GM23338 (cell line): ENCODE data around the gene ETV6. TPM values are rescaled to one million over a fixed set of nuclear protein-coding genes. Genes with fewer than 3 reads are reported as not detected.

ENCODE experiments used
- ATAC-seq: fragments of 200-7000 bp; cut with Tn5 transposase; 3 replicates; pipeline ENCODE4 v1.9.1; 2020
- DNase-seq: peaks from one replicate; pipeline ENCODE4 v3.0.0-alpha.2; 2015; ENCODE audit warnings: low spot score
- H2AFZ ChIP-seq: fragments of 200-600 bp; sonication (generic); 2 replicates; pipeline ENCODE4 v1.8.0; 2016; ENCODE audit warnings: antibody characterized with exemption, mild to moderate bottlenecking, moderate library complexity
- H3F3A ChIP-seq: fragments of 200-600 bp; sonication (generic); replicated peaks from 2 replicates; pipeline ENCODE4 v1.8.0; 2017; ENCODE audit warnings: antibody characterized with exemption, mixed run types, low read depth
- H3K27ac ChIP-seq: fragments of 200-600 bp; sonication (generic); 2 replicates; pipeline ENCODE4 v1.6.1; 2016; ENCODE audit warnings: low read depth
- H3K27me3 ChIP-seq: fragments of 200-600 bp; sonication (generic); 2 replicates; pipeline ENCODE4 v1.8.0; 2016; ENCODE audit warnings: mild to moderate bottlenecking, mixed run types, moderate library complexity; ENCODE audit not compliant: insufficient read depth
- H3K36me3 ChIP-seq: fragments of 200-600 bp; sonication (generic); 2 replicates; pipeline ENCODE4 v1.8.0; 2016; ENCODE audit warnings: mild to moderate bottlenecking; ENCODE audit not compliant: insufficient read depth
- H3K4me1 ChIP-seq: fragments of 200-600 bp; sonication (generic); 2 replicates; pipeline ENCODE4 v1.8.0; 2016; ENCODE audit warnings: mild to moderate bottlenecking, moderate library complexity; ENCODE audit not compliant: insufficient read depth
- H3K4me2 ChIP-seq: fragments of 200-600 bp; sonication (generic); 2 replicates; pipeline ENCODE4 v1.7.1; 2017; ENCODE audit warnings: mixed run types
- H3K4me3 ChIP-seq: fragments of 200-600 bp; sonication (generic); 2 replicates; pipeline ENCODE4 v1.6.1; 2016; ENCODE audit warnings: mixed run types
- H3K79me2 ChIP-seq: fragments of 200-600 bp; sonication (generic); replicated peaks from 2 replicates; pipeline ENCODE4 v1.8.0; 2017; ENCODE audit warnings: mild to moderate bottlenecking; ENCODE audit not compliant: insufficient read depth
- H3K9me2 ChIP-seq: fragments of 200-600 bp; sonication (generic); 2 replicates; pipeline ENCODE4 v1.8.0; 2017; ENCODE audit not compliant: insufficient read depth
- H4K20me1 ChIP-seq: fragments of 200-600 bp; sonication (generic); replicated peaks from 2 replicates; pipeline ENCODE4 v1.8.0; 2017; ENCODE audit warnings: mild to moderate bottlenecking; ENCODE audit not compliant: insufficient read depth
- H3K27ac Mint-ChIP-seq: 2 replicates; pipeline ENCODE4 v1.8.0; 2020; ENCODE audit warnings: inconsistent platforms, mild to moderate bottlenecking, moderate library complexity, mixed read lengths
- H3K27me3 Mint-ChIP-seq: 3 replicates; pipeline ENCODE4 v1.8.0; 2022; ENCODE audit warnings: low read depth, mild to moderate bottlenecking, moderate library complexity, mixed read lengths, inconsistent platforms; ENCODE audit not compliant: insufficient read depth, poor library complexity
- H3K36me3 Mint-ChIP-seq: 3 replicates; pipeline ENCODE4 v1.8.0; 2021; ENCODE audit warnings: low read depth, mild to moderate bottlenecking, inconsistent platforms, moderate library complexity, mixed read lengths
- H3K4me1 Mint-ChIP-seq: 3 replicates; pipeline ENCODE4 v1.8.0; 2020; ENCODE audit warnings: mild to moderate bottlenecking, inconsistent platforms, mixed read lengths
- H3K4me3 Mint-ChIP-seq: 3 replicates; pipeline ENCODE4 v1.8.0; 2021; ENCODE audit warnings: moderate library complexity, mild to moderate bottlenecking, inconsistent platforms, mixed read lengths
- H3K9me3 Mint-ChIP-seq: 3 replicates; pipeline ENCODE4 v1.8.0; 2020; ENCODE audit warnings: moderate library complexity, mild to moderate bottlenecking, inconsistent platforms, mixed read lengths
- CREB1 ChIP-seq: fragments of 250-450 bp; sonication (Bioruptor Pico); IDR thresholded peaks from 2 replicates; pipeline ENCODE4 v1.5.0; 2020; ENCODE audit warnings: low read depth, mild to moderate bottlenecking, moderate library complexity
- EZH2 ChIP-seq: fragments of 200-600 bp; sonication (generic); IDR thresholded peaks from one replicate; pipeline ENCODE4 v1.8.0; 2017; ENCODE audit warnings: antibody characterized with exemption, mild to moderate bottlenecking, low read depth; ENCODE audit not compliant: unreplicated experiment
- EZH2phosphoT487 ChIP-seq: fragments of 200-600 bp; sonication (generic); IDR thresholded peaks from one replicate; pipeline ENCODE4 v1.8.1; 2018; ENCODE audit warnings: antibody characterized with exemption; ENCODE audit not compliant: unreplicated experiment
- JUNB ChIP-seq: IDR thresholded peaks from one replicate; pipeline ENCODE4 v1.6.1; 2016; ENCODE audit warnings: antibody characterized with exemption; ENCODE audit not compliant: unreplicated experiment
- NANOG ChIP-seq: IDR thresholded peaks from 2 replicates; pipeline ENCODE4 v1.6.1; 2016; ENCODE audit warnings: antibody characterized with exemption, borderline replicate concordance
- POLR2AphosphoS5 ChIP-seq: IDR thresholded peaks from 2 replicates; pipeline ENCODE4 v1.6.1; 2016; ENCODE audit warnings: antibody characterized with exemption, low read depth
- STAT1 ChIP-seq: IDR thresholded peaks from one replicate; pipeline ENCODE4 v1.6.1; 2016; ENCODE audit warnings: antibody characterized with exemption; ENCODE audit not compliant: unreplicated experiment
- ZNF114 ChIP-seq: fragments of 250-450 bp; sonication (Bioruptor Pico); IDR thresholded peaks from 2 replicates; pipeline ENCODE4 v1.5.0; 2020; ENCODE audit warnings: mild to moderate bottlenecking, moderate library complexity
- ZNF331 ChIP-seq: fragments of 250-450 bp; sonication (Bioruptor Pico); IDR thresholded peaks from 2 replicates; pipeline ENCODE4 v1.5.0; 2020; ENCODE audit warnings: low read depth, mild to moderate bottlenecking, moderate library complexity
- polyA plus RNA-seq: library from polyadenylated mRNA; unstranded; fragments of >200 nt; fragmentation: Nextera tagmentation; extraction: Ambion mirVana; gene quantifications from 2 replicates; pipeline ENCODE4 v1.2.1, GENCODE V29; 2016
- total RNA-seq: library from RNA; depleted of rRNA; stranded (reverse); fragments of >200 nt; shearing (Covaris generic); gene quantifications from 2 replicates; pipeline ENCODE4 v1.2.3, GENCODE V29; 2014
- TF ChIP-seq, protein P1 (sequence below): fragments of 250-450 bp; sonication (Bioruptor Pico); IDR thresholded peaks from 2 replicates; pipeline ENCODE4 v1.5.0; 2020; ENCODE audit warnings: mild to moderate bottlenecking, moderate library complexity
- TF ChIP-seq, protein P2 (sequence below), 2 experiments: fragments of 200-600 bp in 1 of 2; sonication (generic) in 1 of 2; conservative IDR thresholded peaks; 2 replicates each; pipeline versions ENCODE4 v1.5.1 to v1.6.1; 2016 to 2017; ENCODE audit warnings: antibody characterized with exemption in 2 of 2, low read depth in 2 of 2, mild to moderate bottlenecking in 2 of 2, moderate library complexity in 1 of 2
- TF ChIP-seq, protein P3 (sequence below): IDR thresholded peaks from 2 replicates; pipeline ENCODE4 v1.6.1; 2016; ENCODE audit warnings: antibody characterized with exemption
- TF ChIP-seq, protein P4 (sequence below): IDR thresholded peaks from one replicate; pipeline ENCODE4 v1.6.1; 2018; ENCODE audit warnings: antibody characterized with exemption; ENCODE audit not compliant: unreplicated experiment

Gene ETV6
- total and polyA plus RNA-seq, 2 experiments from 2014 or later: 7.5 to 15.1 TPM

DNA sequence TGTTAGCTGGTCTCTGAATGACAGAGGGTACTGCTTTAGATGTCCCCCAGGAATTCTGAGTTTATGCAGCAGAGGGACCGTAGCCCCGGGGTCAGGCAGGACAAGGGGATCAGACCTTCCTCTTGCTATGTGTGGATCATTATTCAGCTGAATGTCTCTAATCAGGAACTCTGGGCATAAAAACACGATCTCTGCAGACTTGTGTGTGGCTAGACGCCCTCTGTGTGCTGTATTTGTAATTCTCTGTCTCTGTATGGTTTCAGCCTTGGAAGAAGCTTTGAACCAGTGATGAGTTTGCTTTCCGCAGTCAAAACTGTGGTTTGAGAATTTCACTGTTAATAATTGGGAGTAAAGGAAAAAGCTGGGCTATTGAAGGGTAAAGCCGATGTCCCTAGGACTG, 125.3 kb downstream of the ETV6 start:
- Mint-ChIP-seq H3K9me3 (no peaks in the 10 kb centered on the region), H3K4me1 (peaks cover 14% of the 10 kb centered on the region), H3K27me3 (no peaks in the 10 kb centered on the region), H3K4me3 (no peak overlapping the region), H3K27ac (no peak overlapping the region), H3K36me3 (peaks cover 4% of the 10 kb centered on the region; the same call in 2 of the 3 replicates)
- H3K27ac ChIP-seq: peak overlapping the region; percentile 39; the same call in 1 of the 2 replicates
- H3K4me1 ChIP-seq: no peaks in the 10 kb centered on the region
- no peak for DNase-seq
- H3K36me3 ChIP-seq: 0 out of 2 replicates have a peak, but pooled peaks cover 2% of the 10 kb centered on the region
- no peak overlapping the region for H3K4me3 ChIP-seq
- H2AFZ ChIP-seq: no peak overlapping the region
- no peak overlapping the region for H3K4me2 ChIP-seq
- no peak for TF ChIP-seq CREB1 (CRISPR knock-in tag)
- TF ChIP-seq NANOG: no peak
- TF ChIP-seq, protein P1, sequence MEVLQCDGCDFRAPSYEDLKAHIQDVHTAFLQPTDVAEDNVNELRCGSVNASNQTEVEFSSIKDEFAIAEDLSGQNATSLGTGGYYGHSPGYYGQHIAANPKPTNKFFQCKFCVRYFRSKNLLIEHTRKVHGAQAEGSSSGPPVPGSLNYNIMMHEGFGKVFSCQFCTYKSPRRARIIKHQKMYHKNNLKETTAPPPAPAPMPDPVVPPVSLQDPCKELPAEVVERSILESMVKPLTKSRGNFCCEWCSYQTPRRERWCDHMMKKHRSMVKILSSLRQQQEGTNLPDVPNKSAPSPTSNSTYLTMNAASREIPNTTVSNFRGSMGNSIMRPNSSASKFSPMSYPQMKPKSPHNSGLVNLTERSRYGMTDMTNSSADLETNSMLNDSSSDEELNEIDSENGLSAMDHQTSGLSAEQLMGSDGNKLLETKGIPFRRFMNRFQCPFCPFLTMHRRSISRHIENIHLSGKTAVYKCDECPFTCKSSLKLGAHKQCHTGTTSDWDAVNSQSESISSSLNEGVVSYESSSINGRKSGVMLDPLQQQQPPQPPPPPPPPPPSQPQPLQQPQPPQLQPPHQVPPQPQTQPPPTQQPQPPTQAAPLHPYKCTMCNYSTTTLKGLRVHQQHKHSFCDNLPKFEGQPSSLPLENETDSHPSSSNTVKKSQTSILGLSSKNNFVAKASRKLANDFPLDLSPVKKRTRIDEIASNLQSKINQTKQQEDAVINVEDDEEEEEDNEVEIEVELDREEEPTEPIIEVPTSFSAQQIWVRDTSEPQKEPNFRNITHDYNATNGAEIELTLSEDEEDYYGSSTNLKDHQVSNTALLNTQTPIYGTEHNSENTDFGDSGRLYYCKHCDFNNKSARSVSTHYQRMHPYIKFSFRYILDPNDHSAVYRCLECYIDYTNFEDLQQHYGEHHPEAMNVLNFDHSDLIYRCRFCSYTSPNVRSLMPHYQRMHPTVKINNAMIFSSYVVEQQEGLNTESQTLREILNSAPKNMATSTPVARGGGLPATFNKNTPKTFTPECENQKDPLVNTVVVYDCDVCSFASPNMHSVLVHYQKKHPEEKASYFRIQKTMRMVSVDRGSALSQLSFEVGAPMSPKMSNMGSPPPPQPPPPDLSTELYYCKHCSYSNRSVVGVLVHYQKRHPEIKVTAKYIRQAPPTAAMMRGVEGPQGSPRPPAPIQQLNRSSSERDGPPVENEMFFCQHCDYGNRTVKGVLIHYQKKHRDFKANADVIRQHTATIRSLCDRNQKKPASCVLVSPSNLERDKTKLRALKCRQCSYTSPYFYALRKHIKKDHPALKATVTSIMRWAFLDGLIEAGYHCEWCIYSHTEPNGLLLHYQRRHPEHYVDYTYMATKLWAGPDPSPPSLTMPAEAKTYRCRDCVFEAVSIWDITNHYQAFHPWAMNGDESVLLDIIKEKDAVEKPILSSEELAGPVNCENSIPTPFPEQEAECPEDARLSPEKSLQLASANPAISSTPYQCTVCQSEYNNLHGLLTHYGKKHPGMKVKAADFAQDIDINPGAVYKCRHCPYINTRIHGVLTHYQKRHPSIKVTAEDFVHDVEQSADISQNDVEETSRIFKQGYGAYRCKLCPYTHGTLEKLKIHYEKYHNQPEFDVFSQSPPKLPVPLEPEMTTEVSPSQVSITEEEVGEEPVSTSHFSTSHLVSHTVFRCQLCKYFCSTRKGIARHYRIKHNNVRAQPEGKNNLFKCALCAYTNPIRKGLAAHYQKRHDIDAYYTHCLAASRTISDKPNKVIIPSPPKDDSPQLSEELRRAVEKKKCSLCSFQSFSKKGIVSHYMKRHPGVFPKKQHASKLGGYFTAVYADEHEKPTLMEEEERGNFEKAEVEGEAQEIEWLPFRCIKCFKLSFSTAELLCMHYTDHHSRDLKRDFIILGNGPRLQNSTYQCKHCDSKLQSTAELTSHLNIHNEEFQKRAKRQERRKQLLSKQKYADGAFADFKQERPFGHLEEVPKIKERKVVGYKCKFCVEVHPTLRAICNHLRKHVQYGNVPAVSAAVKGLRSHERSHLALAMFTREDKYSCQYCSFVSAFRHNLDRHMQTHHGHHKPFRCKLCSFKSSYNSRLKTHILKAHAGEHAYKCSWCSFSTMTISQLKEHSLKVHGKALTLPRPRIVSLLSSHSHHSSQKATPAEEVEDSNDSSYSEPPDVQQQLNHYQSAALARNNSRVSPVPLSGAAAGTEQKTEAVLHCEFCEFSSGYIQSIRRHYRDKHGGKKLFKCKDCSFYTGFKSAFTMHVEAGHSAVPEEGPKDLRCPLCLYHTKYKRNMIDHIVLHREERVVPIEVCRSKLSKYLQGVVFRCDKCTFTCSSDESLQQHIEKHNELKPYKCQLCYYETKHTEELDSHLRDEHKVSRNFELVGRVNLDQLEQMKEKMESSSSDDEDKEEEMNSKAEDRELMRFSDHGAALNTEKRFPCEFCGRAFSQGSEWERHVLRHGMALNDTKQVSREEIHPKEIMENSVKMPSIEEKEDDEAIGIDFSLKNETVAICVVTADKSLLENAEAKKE: no peak
- no peak for TF ChIP-seq ZNF114 (CRISPR knock-in tag)
- TF ChIP-seq STAT1: no peak
- TF ChIP-seq, protein P2, sequence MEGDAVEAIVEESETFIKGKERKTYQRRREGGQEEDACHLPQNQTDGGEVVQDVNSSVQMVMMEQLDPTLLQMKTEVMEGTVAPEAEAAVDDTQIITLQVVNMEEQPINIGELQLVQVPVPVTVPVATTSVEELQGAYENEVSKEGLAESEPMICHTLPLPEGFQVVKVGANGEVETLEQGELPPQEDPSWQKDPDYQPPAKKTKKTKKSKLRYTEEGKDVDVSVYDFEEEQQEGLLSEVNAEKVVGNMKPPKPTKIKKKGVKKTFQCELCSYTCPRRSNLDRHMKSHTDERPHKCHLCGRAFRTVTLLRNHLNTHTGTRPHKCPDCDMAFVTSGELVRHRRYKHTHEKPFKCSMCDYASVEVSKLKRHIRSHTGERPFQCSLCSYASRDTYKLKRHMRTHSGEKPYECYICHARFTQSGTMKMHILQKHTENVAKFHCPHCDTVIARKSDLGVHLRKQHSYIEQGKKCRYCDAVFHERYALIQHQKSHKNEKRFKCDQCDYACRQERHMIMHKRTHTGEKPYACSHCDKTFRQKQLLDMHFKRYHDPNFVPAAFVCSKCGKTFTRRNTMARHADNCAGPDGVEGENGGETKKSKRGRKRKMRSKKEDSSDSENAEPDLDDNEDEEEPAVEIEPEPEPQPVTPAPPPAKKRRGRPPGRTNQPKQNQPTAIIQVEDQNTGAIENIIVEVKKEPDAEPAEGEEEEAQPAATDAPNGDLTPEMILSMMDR (conservative IDR thresholded peaks at IDR 0.05; ENCODE audit: low read depth in 2 of 2): no peak
- TF ChIP-seq, protein P3, sequence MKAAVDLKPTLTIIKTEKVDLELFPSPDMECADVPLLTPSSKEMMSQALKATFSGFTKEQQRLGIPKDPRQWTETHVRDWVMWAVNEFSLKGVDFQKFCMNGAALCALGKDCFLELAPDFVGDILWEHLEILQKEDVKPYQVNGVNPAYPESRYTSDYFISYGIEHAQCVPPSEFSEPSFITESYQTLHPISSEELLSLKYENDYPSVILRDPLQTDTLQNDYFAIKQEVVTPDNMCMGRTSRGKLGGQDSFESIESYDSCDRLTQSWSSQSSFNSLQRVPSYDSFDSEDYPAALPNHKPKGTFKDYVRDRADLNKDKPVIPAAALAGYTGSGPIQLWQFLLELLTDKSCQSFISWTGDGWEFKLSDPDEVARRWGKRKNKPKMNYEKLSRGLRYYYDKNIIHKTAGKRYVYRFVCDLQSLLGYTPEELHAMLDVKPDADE: no peak
- TF ChIP-seq POLR2AphosphoS5: no peak
- no peak for TF ChIP-seq EZH2phosphoT487
- TF ChIP-seq EZH2: no peak
- TF ChIP-seq, protein P4, sequence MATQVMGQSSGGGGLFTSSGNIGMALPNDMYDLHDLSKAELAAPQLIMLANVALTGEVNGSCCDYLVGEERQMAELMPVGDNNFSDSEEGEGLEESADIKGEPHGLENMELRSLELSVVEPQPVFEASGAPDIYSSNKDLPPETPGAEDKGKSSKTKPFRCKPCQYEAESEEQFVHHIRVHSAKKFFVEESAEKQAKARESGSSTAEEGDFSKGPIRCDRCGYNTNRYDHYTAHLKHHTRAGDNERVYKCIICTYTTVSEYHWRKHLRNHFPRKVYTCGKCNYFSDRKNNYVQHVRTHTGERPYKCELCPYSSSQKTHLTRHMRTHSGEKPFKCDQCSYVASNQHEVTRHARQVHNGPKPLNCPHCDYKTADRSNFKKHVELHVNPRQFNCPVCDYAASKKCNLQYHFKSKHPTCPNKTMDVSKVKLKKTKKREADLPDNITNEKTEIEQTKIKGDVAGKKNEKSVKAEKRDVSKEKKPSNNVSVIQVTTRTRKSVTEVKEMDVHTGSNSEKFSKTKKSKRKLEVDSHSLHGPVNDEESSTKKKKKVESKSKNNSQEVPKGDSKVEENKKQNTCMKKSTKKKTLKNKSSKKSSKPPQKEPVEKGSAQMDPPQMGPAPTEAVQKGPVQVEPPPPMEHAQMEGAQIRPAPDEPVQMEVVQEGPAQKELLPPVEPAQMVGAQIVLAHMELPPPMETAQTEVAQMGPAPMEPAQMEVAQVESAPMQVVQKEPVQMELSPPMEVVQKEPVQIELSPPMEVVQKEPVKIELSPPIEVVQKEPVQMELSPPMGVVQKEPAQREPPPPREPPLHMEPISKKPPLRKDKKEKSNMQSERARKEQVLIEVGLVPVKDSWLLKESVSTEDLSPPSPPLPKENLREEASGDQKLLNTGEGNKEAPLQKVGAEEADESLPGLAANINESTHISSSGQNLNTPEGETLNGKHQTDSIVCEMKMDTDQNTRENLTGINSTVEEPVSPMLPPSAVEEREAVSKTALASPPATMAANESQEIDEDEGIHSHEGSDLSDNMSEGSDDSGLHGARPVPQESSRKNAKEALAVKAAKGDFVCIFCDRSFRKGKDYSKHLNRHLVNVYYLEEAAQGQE: no peak
- no peak for TF ChIP-seq ZNF331 (CRISPR knock-in tag)
- no peak for TF ChIP-seq JUNB
- H3K27me3 ChIP-seq: no peaks in the 10 kb centered on the region
- 0 out of 2 replicates have a peak, but pooled peaks cover 6% of the 10 kb centered on the region for H3K9me2 ChIP-seq
- ATAC-seq: no peak
- 0 out of 2 replicates have a peak, but pooled peaks cover 3% of the 10 kb centered on the region for H4K20me1 ChIP-seq
- H3F3A ChIP-seq: no peaks in the 10 kb centered on the region
- H3K79me2 ChIP-seq: no peaks in the 10 kb centered on the region; the same call in 1 of the 2 replicates
